ENCODE data around the gene FBXL19. TPM values are rescaled to one million over a fixed set of nuclear protein-coding genes. Genes with fewer than 3 reads are reported as not detected.

Gene FBXL19
- total and polyA plus RNA-seq, 9 of the 15 experiments (the other 6 are each of a cell fraction or from before 2014, with no cell fraction given): 0.13 to 48.0 (median 13.5) TPM; not detected in 1

DNA sequence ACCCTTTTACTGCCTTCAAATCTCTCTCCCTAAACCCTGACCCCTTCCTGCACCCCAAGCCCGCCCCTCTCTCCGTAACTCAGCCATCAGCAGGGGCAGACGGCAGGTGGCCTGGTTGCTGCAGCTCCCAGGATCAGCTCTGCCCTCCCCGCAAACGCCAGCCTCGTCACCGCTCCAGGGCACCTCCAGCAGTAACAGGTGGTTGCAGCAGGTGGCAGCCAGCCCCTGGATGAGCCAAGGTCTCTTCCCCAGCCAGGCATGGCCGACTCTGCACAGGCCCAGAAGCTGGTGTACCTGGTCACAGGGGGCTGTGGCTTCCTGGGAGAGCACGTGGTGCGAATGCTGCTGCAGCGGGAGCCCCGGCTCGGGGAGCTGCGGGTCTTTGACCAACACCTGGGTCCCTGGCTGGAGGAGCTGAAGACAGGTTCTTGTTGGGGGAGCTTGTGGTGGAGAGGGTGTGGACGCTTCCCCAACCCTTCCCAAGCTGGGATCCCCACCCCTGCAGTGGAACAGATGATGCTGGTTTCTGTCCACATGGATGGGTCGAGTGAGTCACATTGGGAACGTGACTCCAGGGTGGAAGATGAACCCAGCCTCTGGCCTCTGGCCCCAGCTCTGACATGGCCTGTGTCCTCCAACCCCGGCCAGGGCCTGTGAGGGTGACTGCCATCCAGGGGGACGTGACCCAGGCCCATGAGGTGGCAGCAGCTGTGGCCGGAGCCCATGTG, 62.2 kb downstream of the FBXL19 start (continued):
- TF ChIP-seq OTX1 (CRISPR knock-in tag; IDR thresholded peaks at IDR 0.05) (0 out of 2 replicates have a peak, but pooled peaks have one; percentile 41), KDM5B (IDR thresholded peaks at IDR 0.05; ENCODE audit: insufficient replicate concordance, low read depth, low read length) (peak; percentile 19), VEZF1 (CRISPR knock-in tag; IDR thresholded peaks at IDR 0.05) (no peak), MEF2D (tag; conservative IDR thresholded peaks at IDR 0.05; ENCODE audit: low read depth) (no peak), SMC3 (conservative IDR thresholded peaks at IDR 0.05; ENCODE audit: insufficient read depth, low read depth, low read length) (no peak; the same call in 1 of the 2 replicates), ZNF699 (CRISPR knock-in tag; IDR thresholded peaks at IDR 0.05; ENCODE audit: insufficient replicate concordance) (no peak), LCOR (CRISPR knock-in tag; IDR thresholded peaks at IDR 0.05) (no peak; the same call in 1 of the 2 replicates), NBN (IDR thresholded peaks at IDR 0.05; ENCODE audit: low read depth) (no peak), HLTF (IDR thresholded peaks at IDR 0.05) (no peak), U2AF1 (optimal IDR thresholded peaks at IDR 0.05; ENCODE audit: low read depth, low read length) (no peak), BHLHE40 (IDR thresholded peaks at IDR 0.05; ENCODE audit: low read length) (peak; percentile 62; the same call in 1 of the 2 replicates), DLX4 (CRISPR knock-in tag; IDR thresholded peaks at IDR 0.05) (no peak), ZNF263 (CRISPR knock-in tag; IDR thresholded peaks at IDR 0.05; ENCODE audit: borderline replicate concordance) (no peak), ZSCAN32 (CRISPR knock-in tag; IDR thresholded peaks at IDR 0.05) (no peak), FOXA3 (CRISPR knock-in tag; conservative IDR thresholded peaks at IDR 0.05 in 1 of 2, IDR thresholded peaks at IDR 0.05 in 1 of 2) (no peak), FOXP4 (CRISPR knock-in tag; IDR thresholded peaks at IDR 0.05; ENCODE audit: borderline replicate concordance) (no peak), HNRNPK (IDR thresholded peaks at IDR 0.05; ENCODE audit: low read depth, low read length, poor library complexity, severe bottlenecking) (no peak), USF1 (CRISPR knock-in tag; IDR thresholded peaks at IDR 0.05) (peak; percentile 60), CAMTA2 (CRISPR knock-in tag; conservative IDR thresholded peaks at IDR 0.05) (no peak), ZNF717 (CRISPR knock-in tag; IDR thresholded peaks at IDR 0.05) (no peak), NEUROD1 (IDR thresholded peaks at IDR 0.05; ENCODE audit: borderline replicate concordance, low read depth, low read length, partially characterized antibody) (no peak)
- TF ChIP-seq, protein P1, sequence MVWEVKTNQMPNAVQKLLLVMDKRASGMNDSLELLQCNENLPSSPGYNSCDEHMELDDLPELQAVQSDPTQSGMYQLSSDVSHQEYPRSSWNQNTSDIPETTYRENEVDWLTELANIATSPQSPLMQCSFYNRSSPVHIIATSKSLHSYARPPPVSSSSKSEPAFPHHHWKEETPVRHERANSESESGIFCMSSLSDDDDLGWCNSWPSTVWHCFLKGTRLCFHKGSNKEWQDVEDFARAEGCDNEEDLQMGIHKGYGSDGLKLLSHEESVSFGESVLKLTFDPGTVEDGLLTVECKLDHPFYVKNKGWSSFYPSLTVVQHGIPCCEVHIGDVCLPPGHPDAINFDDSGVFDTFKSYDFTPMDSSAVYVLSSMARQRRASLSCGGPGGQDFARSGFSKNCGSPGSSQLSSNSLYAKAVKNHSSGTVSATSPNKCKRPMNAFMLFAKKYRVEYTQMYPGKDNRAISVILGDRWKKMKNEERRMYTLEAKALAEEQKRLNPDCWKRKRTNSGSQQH (CRISPR knock-in tag; IDR thresholded peaks at IDR 0.05): 0 out of 2 replicates have a peak, but pooled peaks have one; percentile 67

Measured in K562 (cell line).